Hepatic stellate cell (primary cell): ENCODE data around the gene ZNF831.

Source experiments
- DNase-seq: peaks from one replicate; pipeline ENCODE4 v3.0.0; 2011; ENCODE audit warnings: low spot score

ZNF831 gene

GRCh38 chr20:59141818-59142581 is 21.6 kb upstream of the ZNF831 start:
- no peak for DNase-seq

GRCh38 chr20:59143326-59143725 is 20.3 kb upstream of the ZNF831 start:
- DNase-seq = no peak

GRCh38 chr20:59144179-59144830 is 19.3 kb upstream of the ZNF831 start:
- no peak for DNase-seq

- DNase-seq = no peak
These were observed 18.8 kb upstream of the ZNF831 start for GRCh38 chr20:59144831-59145196.

- DNase-seq = no peak
These were observed 18.2 kb upstream of the ZNF831 start for GRCh38 chr20:59145247-59145923.

DNA sequence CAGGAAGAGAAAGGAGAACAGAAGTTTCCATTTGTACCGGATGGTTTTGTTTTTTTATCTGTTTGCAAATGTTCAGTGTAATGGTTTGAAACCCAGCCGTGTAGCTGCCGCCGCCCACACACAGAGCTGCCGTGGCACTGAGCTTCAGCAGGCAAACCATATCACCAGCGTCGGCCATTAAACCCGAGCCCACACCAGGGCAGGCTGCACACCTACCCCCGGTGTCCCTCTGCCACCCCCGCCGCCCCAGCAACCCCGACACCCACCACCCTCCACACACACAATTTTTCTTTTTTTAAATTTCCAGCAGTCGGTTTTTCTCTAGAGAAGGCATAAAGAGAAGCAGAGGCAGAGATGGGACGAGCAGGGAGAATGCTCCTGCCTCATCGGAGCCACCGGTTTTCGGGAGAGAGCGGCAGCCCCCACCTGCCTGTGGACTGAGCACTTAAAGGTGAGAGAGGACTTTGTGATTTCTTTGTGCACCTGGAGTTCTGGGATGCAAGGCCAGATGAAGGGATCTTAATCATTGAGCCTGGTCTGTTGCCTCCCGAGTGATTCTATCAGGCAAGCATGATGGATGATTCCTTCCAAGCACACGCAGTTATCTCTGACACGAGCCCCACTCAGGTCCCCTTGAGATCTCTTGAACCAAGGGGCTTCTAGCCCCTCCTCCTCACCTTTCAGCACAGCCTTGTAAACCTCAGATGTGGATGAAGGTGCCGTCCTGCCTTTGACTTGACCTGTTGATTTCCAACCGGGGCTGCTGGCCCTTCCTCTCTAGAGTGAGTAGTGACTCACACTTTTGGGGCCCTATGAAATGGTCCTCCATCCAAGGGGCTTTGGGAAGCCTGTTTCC is 17.5 kb upstream of the ZNF831 start:
- DNase-seq = no peak

GRCh38 chr20:59146780-59147565 is 16.6 kb upstream of the ZNF831 start:
- no peak for DNase-seq

- no peak for DNase-seq
These were observed 16.0 kb upstream of the ZNF831 start for GRCh38 chr20:59147586-59147985.

DNA sequence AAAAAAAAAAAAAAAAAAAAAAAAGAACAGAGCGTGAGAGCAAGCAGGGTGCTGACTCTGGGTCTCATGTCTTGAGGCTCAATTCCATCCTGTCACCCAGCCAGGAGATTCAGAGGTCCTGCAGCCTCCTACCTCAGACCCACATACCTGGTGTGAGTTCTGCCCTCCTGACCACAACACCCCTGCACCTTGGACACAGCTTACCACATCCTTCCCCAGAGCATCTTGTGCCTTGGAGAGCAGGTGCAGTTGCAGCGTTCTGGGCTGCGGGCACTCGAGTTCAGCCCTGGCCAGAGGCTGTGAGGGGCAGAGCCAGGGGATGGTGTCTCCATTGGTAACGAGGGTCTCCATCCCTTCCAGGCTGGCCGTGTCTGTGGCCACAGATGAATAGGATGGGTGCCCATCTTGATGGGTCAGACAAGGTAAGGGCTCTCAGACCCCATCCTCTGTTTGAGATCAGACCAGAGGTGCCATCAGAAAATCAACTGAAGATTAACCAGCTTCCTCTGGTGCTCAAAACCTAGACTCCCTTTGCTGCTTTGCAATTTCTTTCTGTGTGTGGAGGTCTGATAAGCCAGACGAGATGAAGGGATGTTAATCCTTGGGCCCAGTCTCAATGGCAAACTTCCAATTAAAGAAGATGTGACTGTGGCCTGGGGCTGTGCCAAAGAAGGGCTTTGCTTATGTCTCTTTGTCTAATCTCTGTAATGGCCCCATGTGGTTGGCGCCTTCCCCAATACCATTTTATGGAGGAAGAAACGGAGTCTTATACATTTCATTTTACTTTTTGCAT is 14.7 kb upstream of the ZNF831 start:
- DNase-seq = no peak

DNA sequence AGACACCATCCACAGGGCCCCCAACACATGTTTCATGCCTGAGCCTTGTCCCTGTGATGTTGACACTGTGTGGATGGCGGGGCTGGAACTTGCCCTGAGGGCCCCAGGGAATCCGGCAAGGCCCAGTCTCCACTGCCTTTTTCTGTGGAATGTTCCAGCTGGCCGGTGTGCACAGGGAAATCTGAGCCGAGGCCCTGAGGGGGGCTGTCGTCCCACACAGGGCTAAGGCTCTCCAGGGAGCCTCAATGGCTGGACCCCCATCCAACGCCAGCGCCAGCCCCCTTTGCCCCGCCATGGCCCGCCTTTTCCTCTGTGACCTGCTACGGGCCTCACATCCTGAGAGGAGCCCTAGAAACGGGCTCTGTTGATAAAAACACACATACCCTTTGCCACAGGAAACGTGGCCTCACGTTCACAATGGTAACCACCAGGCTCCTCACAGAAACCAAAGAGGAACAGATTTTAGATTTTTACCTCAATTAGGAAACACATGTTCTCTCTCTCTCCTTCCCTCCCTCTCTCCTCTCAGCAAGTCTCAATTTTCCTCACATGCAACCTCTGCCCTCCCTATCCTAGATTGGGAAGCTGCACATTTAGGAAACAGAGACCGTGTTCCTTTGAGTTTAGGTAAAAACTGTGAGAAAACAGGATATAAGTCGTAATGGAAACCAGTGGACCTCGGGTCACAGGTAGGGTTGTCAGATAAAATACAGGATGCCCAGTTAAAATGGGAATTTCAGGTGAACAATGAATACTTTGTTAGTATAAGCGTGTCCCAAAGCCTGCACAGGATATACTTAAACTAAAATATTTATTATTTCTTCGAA is 13.7 kb upstream of the ZNF831 start:
- no peak for DNase-seq

DNA sequence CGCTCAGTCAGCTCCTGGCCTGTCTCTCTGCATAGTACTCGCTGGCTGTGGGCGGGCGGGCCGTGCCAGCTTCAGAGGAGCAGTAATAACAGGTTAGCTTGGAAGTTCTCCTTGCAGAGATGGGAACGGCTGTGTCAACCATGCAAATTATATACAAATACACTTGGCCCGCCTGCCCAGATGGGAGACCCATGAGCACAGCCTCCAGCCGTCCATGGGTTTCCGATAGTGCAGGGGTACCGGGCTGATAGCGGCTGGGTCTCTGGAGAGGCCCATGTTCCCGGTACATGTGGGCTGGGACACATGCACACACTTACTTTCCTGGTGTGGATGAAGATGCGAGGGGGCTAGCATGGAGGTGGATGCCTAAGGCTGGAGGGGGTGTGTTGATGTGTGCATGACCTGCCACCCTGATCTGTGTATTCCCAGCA is 12.8 kb upstream of the ZNF831 start:
- DNase-seq = no peak

DNA sequence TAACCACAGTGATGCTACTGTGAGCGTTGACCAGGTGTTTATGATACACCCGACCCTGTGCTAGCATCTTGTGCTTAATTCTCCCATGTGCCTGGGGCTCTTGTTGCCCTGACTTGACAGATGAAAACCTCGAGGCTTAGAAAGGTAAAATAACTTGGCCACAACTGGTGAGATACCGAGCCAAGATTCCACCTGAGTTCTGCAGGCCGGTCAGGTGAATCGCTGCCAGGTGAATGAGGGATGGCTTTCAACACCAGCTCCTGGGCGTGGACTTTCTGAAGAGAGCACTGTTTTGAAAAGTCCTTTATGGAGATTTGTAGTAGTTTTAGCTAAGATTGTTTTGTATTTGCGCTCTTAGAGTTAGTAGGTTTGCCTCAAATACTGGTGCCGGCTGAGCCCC is 12.2 kb upstream of the ZNF831 start:
- no peak for DNase-seq

GRCh38 chr20:59151820-59152219 is 11.8 kb upstream of the ZNF831 start:
- no peak for DNase-seq

GRCh38 chr20:59152559-59153354 is 10.9 kb upstream of the ZNF831 start:
- DNase-seq = no peak

- no peak for DNase-seq
These were observed 10.3 kb upstream of the ZNF831 start for GRCh38 chr20:59153355-59153681.

GRCh38 chr20:59153832-59154231 is 9.8 kb upstream of the ZNF831 start:
- DNase-seq = no peak

- no peak for DNase-seq
These were observed 9.2 kb upstream of the ZNF831 start for GRCh38 chr20:59154317-59155013.

DNA sequence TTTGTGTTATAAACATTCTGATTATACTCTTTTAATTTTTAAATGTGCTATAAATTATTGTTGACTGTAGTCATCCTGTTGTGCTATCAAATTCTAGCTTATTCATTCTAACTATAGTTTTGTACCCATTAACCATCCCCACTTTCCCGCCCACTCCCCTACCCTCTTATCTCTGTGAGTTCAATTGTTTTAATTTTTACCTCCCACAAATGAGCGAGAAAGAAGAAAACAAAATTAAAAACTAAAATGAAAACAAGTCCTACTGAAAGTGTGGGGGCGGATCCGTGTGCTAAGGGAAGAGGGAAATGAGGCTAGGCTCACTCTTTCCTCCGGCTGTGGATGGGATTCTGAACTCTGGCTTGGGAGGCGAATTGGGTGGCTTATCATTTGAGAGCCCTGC is 6.6 kb upstream of the ZNF831 start:
- DNase-seq = no peak
